Adrenal gland (tissue), 12 donors: Measurements from ENCODE around the gene TRAF4. TPM values are rescaled to one million over a fixed set of nuclear protein-coding genes. Genes with fewer than 3 reads are reported as not detected.

Experiments
- DNase-seq, 7 donors: peaks; one replicate each; pipeline ENCODE4 v3.0.0-alpha.2; 2019 to 2020
- H3K27ac ChIP-seq, 5 donors: fragments of 200-600 bp; sonication (generic) in 4 of 5; 1 replicate in 3 of 5; 2 replicates in 2 of 5; pipeline versions ENCODE4 v1.5.1 to v1.8.0; 2016 to 2020; ENCODE audit warnings: mild to moderate bottlenecking in 1 of 5
- H3K27me3 ChIP-seq: fragments of 200-600 bp; 2 replicates; pipeline ENCODE4 v1.8.0; 2021
- H3K36me3 ChIP-seq, 2 donors: fragments of 200-600 bp; replicated peaks in 1 of 2; 1 replicate in 1 of 2; 2 replicates in 1 of 2; pipeline versions ENCODE4 v1.5.1 to v1.8.0; 2018 to 2022
- H3K4me1 ChIP-seq, 2 donors: fragments of 200-600 bp; replicated peaks in 1 of 2; 1 replicate in 1 of 2; 2 replicates in 1 of 2; pipeline versions ENCODE4 v1.5.1 to v1.8.0; 2018 to 2021
- H3K4me3 ChIP-seq, 4 donors: fragments of 200-600 bp; sonication (generic) in 3 of 4; one replicate each; pipeline ENCODE4 v1.5.1; 2016 to 2018
- H3K9me3 ChIP-seq, 3 donors: fragments of 200-600 bp; sonication (generic) in 1 of 3; replicated peaks in 1 of 3; 1 replicate in 2 of 3; 2 replicates in 1 of 3; pipeline versions ENCODE4 v1.5.1 to v1.8.0; 2016 to 2021
- POLR2A ChIP-seq, 2 donors: fragments of 450-650 bp; IDR thresholded peaks; one replicate each; pipeline ENCODE4 v1.6.1; 2017; ENCODE audit warnings: antibody characterized with exemption in 2 of 2, mild to moderate bottlenecking in 2 of 2, moderate library complexity in 1 of 2
- WGBS, 4 donors: extraction: QIAGEN DNeasy Blood & Tissue Kit in 2 of 4; methylation state at CpG; one replicate each; pipeline versions ENCODE4 v1.1.5 to v1.1.7; 2013 to 2017; 5-methylcytosine and 5-hydroxymethylcytosine counted together
- intact Hi-C, 2 donors: fragments of 100-400 bp; cut with DNase I; formaldehyde crosslinking; loops; one replicate each; pipeline versions ENCODE4 v1.14.1 to v1.15.0; 2022 to 2023
- polyA plus RNA-seq, 3 donors: library from polyadenylated mRNA; stranded (reverse); fragments of 200-250 nt in 2 of 3; fragments of 350-450 nt in 1 of 3; fragmentation: Illumina TruSeq in 1 of 3; extraction: RNeasy Lipid Tissue Mini Kit (QIAGEN cat#74804) in 1 of 3; gene quantifications; one replicate each; pipeline ENCODE4 v1.2.3, GENCODE V29; 2013 to 2014
- total RNA-seq, 9 donors: library from RNA; depleted of rRNA in 4 of 9; stranded (reverse); fragments of >200 nt in 4 of 9; fragments of 120-200 nt in 1 of 9; fragmentation: NEBNext Ultra II Directional in 1 of 9; extraction: Animal tissue kit (Norgen Biotek cat#: 25700) in 1 of 9; gene quantifications; one replicate each; pipeline versions ENCODE4 v1.1.0 to v1.2.4, GENCODE V29; 2013 to 2023
- TF ChIP-seq, protein P1 (sequence below), 6 experiments: fragments of 450-650 bp in 4 of 6; fragments of 200-600 bp in 2 of 6; sonication (generic) in 1 of 6; IDR thresholded peaks; 1 replicate in 5 of 6; 2 replicates in 1 of 6; pipeline versions ENCODE4 v1.5.1 to v1.8.0; 2016 to 2021; ENCODE audit warnings: antibody characterized with exemption in 6 of 6, mild to moderate bottlenecking in 2 of 6, moderate library complexity in 1 of 6
- donor health status: healthy with polysubstance abuse.
- donor health status: Bipolar disorder and iron deficiency.
- donor health status: DM: yes; HTN: yes; CAD: no.
- donor health status: DM: no; HTN: no; CAD: no.
- donor health status: DM: no; HTN: no; CAD: no.
- donor health status: DM: yes; HTN: yes; CAD: no.

Gene TRAF4
- total and polyA plus RNA-seq, 12 donors: 8.2 to 50.5 (median 22.1) TPM

DNA sequence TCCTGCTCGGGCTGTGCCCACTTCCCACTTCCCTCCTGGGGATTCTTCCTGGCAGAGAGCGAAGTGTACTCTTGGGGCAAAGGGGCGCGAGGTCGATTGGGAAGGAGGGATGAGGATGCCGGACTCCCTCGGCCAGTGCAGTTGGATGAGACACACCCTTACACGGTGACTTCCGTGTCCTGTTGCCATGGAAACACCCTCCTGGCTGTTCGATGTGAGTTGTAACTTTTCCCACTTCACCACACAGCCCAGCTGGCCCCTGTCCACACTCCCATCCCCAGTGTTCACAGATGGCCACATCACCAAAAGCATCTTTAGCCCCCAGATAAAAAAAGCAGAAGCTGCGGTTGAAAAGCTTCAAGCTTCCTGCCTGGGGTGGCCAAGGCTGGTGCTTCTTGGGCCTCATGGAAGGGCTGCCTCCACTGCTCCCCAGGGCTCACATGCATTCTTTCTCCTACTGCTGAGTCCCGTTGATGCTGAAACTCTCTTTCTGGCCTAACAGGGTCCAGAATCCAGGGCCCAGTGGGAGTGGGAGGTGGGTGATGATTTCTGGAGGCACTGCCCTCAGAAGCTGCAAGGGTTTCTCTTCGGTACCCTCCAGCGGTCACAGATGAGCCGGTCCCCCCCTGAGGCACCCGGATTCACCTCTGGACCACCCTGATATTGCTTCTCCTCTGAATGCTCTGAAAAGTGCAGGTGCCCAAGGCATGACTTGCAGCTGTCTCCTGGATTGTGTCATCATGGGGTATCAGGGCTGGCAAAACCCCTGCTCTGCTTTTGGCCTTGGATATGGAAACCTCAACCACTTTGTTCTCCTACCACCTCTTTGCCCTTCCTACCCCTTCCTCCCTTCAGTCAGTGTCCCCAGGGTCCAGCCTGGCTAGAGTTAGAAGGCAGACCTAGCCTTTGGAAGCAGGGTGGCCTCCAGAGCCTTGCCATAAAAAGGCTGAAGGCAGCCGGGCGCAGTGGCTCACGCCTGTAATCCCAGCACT is 2.2 kb upstream of the TRAF4 start:
- Histone ChIP-seq H3K36me3 (no peaks in the 10 kb centered on the region), H3K9me3 (no peaks in the 10 kb centered on the region), H3K4me1 (peaks cover 33 to 36% of the 10 kb centered on the region in 2 donors), H3K27me3 (no peaks in the 10 kb centered on the region), H3K4me3 (no peak overlapping the region), H3K27ac (no peak overlapping the region)
- no peak for DNase-seq
- intact Hi-C loops: no loop called here
- 71 to 80% (median 75%) methylated on average over 16 to 19 of the region's 19 CpGs for WGBS, 4 donors
- TF ChIP-seq, protein P1, sequence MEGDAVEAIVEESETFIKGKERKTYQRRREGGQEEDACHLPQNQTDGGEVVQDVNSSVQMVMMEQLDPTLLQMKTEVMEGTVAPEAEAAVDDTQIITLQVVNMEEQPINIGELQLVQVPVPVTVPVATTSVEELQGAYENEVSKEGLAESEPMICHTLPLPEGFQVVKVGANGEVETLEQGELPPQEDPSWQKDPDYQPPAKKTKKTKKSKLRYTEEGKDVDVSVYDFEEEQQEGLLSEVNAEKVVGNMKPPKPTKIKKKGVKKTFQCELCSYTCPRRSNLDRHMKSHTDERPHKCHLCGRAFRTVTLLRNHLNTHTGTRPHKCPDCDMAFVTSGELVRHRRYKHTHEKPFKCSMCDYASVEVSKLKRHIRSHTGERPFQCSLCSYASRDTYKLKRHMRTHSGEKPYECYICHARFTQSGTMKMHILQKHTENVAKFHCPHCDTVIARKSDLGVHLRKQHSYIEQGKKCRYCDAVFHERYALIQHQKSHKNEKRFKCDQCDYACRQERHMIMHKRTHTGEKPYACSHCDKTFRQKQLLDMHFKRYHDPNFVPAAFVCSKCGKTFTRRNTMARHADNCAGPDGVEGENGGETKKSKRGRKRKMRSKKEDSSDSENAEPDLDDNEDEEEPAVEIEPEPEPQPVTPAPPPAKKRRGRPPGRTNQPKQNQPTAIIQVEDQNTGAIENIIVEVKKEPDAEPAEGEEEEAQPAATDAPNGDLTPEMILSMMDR (IDR thresholded peaks at IDR 0.05): no peak
- no peak for TF ChIP-seq POLR2A (IDR thresholded peaks at IDR 0.05)

DNA sequence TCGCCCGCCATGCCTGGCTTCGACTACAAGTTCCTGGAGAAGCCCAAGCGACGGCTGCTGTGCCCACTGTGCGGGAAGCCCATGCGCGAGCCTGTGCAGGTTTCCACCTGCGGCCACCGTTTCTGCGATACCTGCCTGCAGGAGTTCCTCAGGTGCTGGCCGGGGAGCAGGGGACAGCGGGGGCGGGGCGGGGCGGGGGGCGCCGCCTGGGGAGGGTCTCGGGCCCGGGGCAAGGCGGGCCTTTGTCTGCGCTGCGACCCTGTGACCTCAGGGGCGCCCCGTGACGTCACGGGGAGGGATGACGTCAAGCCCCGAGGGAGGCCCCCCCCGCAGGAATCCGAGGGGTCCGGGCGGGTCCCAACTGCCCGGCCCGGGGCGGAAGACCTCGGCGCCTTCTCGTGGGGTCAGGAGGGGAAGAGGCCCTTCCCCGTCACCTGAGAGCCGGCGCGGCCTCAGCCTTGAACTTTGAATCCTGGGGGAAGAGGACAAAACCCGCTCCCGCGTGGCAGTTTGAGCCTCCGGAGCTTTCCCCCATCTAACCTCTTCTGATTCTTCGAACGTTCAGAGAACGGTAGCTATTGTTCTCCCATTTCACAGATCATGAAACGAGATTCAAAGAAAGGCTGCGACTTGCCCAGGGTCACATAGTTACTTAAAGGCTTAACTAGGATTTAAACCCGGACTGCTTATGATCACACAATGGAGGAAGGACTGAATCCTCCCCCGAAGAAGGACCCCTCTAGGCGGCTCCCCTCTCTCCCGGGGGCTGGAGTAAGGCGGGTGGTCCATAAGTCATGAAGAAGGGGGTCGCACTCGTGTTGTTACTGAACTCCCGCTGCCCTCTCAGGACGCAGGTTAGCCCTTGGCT is 527 bp downstream of the TRAF4 start:
- WGBS, 4 donors: 0 to 4% (median 2%) methylated on average over 18 to 61 of the region's 61 CpGs
- peaks cover 0 to 21% of the 10 kb centered on the region in 2 donors for H3K36me3 ChIP-seq
- no peaks in the 10 kb centered on the region for H3K27me3 ChIP-seq
- intact Hi-C loops: no loop called here
- peak overlapping the region in 3 of 4 donors; percentile 10 to 93 (median 38) for H3K4me3 ChIP-seq
- peak overlapping the region; percentile 12 to 98 (median 87) for H3K27ac ChIP-seq
- no peak for TF ChIP-seq POLR2A (IDR thresholded peaks at IDR 0.05)
- TF ChIP-seq, protein P1 (IDR thresholded peaks at IDR 0.05): no peak
- peak in 6 of 7 donors; percentile 44 to 74 (median 48) for DNase-seq
- H3K4me1 ChIP-seq: peaks cover 47 to 52% of the 10 kb centered on the region in 2 donors
- H3K9me3 ChIP-seq: no peaks in the 10 kb centered on the region

DNA sequence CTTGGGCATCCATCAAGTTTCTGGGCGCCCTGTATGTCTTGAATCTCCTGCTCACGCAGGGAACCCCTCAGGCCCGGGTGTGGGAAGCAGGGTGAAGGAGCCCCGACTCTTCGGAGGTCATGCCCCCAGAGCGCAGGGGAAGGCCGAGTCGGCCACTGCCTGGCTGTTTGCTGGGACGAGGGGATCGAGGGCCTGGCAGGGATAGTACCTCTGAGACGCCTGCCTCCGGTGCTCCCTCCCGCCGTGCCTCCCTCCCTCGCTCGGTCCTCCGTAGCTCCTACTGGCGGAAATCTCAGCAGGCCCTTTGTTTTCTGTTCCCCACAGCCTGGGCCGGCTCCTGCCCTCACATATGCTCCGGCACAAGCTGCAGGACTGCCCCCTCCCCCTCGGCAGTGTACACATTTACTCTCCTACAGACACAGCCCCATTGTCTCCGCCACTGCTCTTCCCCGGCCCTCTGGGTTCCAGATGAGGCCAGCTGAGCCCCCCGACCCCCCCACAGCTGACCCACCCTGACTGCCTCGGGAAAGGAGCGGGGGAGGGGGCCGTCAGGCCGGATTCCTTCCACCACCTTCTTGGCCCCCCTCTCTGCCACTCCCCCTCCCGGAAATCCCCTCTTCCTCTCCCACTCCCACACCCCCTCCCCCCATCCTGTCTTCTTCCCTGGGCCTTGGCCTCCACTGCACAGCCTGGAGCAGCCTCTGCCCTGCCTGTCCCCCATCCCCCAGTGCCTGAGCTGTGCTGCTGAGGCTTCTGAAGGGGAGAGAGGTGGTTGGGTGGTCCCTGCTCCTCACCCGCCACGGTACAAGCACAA is 1.4 kb downstream of the TRAF4 start:
- peak in 1 of 2 donors; percentile 50 for TF ChIP-seq POLR2A (IDR thresholded peaks at IDR 0.05)
- TF ChIP-seq, protein P1 (IDR thresholded peaks at IDR 0.05): no peak
- no peaks in the 10 kb centered on the region for H3K27me3 ChIP-seq
- H3K9me3 ChIP-seq: no peaks in the 10 kb centered on the region
- H3K27ac ChIP-seq: peak overlapping the region; percentile 43 to 98 (median 87)
- peaks cover 0 to 25% of the 10 kb centered on the region in 2 donors for H3K36me3 ChIP-seq
- intact Hi-C loops: no loop called here
- 3 to 5% (median 4%) methylated on average over 14 to 31 of the region's 31 CpGs for WGBS, 4 donors
- H3K4me3 ChIP-seq: peak overlapping the region in 3 of 4 donors; percentile 10 to 93 (median 38)
- peak; percentile 41 to 75 (median 60) for DNase-seq
- H3K4me1 ChIP-seq: peaks cover 47 to 57% of the 10 kb centered on the region in 2 donors
